B cell (primary cell): Measurements from ENCODE around the gene ALOX5AP. TPM values are rescaled to one million over a fixed set of nuclear protein-coding genes. Genes with fewer than 3 reads are reported as not detected.

Experiments used
- ATAC-seq: fragments of 200-7000 bp; cut with Tn5 transposase; one replicate; pipeline ENCODE4 v1.10.0; 2021; ENCODE audit warnings: low read depth, mild to moderate bottlenecking, moderate number of reproducible peaks, moderate library complexity
- CTCF ChIA-PET: fragments of 350-600 bp; sonication (Branson Sonifier 250); formaldehyde crosslinking; loops from one replicate; lab custom pipeline; 2021; ENCODE audit warnings: antibody characterized with exemption, inconsistent platforms; lab: Charles Lee
- POLR2A ChIA-PET: fragments of 350-600 bp; sonication (Branson Sonifier 250); formaldehyde crosslinking; loops from one replicate; lab custom pipeline; 2021; ENCODE audit warnings: antibody characterized with exemption; lab: Charles Lee
- DNase-seq: peaks from one replicate; pipeline ENCODE4 v3.0.0; 2013
- H2AFZ ChIP-seq: 2 replicates; pipeline ENCODE4 v1.6.1; 2012; ENCODE audit warnings: mild to moderate bottlenecking, low read depth, low read length; ENCODE audit not compliant: insufficient read depth, poor library complexity, severe bottlenecking
- H3K27ac ChIP-seq, 2 donors: 1 replicate in 1 of 2; 2 replicates in 1 of 2; pipeline ENCODE4 v1.5.1; 2012 to 2013; ENCODE audit warnings: low read length in 2 of 2, mild to moderate bottlenecking in 2 of 2, moderate library complexity in 1 of 2
- H3K27me3 ChIP-seq, 4 experiments: fragments of 200-600 bp in 1 of 4; sonication (generic) in 1 of 4; replicated peaks in 1 of 4; 1 replicate in 2 of 4; 2 replicates in 2 of 4; pipeline versions ENCODE4 v1.6.1 to v1.7.0; 2013 to 2016; ENCODE audit warnings: low read length in 3 of 4, mild to moderate bottlenecking in 2 of 4, mixed read lengths in 1 of 4, moderate library complexity in 1 of 4; ENCODE audit not compliant: insufficient read depth in 4 of 4, control insufficient read depth in 3 of 4; ENCODE audit errors: control extremely low read depth in 1 of 4
- H3K36me3 ChIP-seq, 2 experiments: replicated peaks in 1 of 2; 1 replicate in 1 of 2; 2 replicates in 1 of 2; pipeline versions ENCODE4 v1.6.1 to v1.7.1; 2013; ENCODE audit warnings: low read length in 1 of 2; ENCODE audit not compliant: insufficient read depth in 2 of 2, control insufficient read depth in 1 of 2; ENCODE audit errors: control extremely low read depth in 1 of 2, extremely low read depth in 1 of 2
- H3K4me1 ChIP-seq, 2 donors: fragments of 200-600 bp in 1 of 2; sonication (generic) in 1 of 2; 1 replicate in 1 of 2; 2 replicates in 1 of 2; pipeline versions ENCODE4 v1.5.1 to v1.6.1; 2013 to 2017; ENCODE audit warnings: low read length in 2 of 2; ENCODE audit not compliant: control insufficient read depth in 2 of 2, insufficient read depth in 2 of 2
- H3K4me2 ChIP-seq: replicated peaks from 2 replicates; pipeline ENCODE3; 2012; ENCODE audit warnings: mild to moderate bottlenecking, low read depth, low read length; ENCODE audit not compliant: poor library complexity, severe bottlenecking
- H3K4me3 ChIP-seq, 5 experiments: fragments of 200-600 bp in 1 of 5; sonication (generic) in 1 of 5; 1 replicate in 3 of 5; 2 replicates in 2 of 5; pipeline versions ENCODE4 v1.5.1 to v1.7.0; 2011 to 2016; ENCODE audit warnings: low read length in 4 of 5, mild to moderate bottlenecking in 4 of 5, low read depth in 2 of 5, control low read depth in 1 of 5, moderate library complexity in 1 of 5; ENCODE audit not compliant: insufficient read depth in 1 of 5; ENCODE audit errors: control extremely low read depth in 1 of 5, extremely low read depth in 1 of 5
- H3K79me2 ChIP-seq: fragments of 200-600 bp; sonication (generic); one replicate; pipeline ENCODE4 v1.6.0; 2016; ENCODE audit warnings: low read length; ENCODE audit not compliant: control insufficient read depth, insufficient read depth
- H3K9ac ChIP-seq: fragments of 200-600 bp; sonication (generic); 2 replicates; pipeline ENCODE4 v1.6.1; 2017; ENCODE audit warnings: mild to moderate bottlenecking, low read length, moderate library complexity
- H3K9me3 ChIP-seq, 3 donors: one replicate each; pipeline versions ENCODE4 v1.6.1 to v1.7.1; 2013; ENCODE audit warnings: low read length in 2 of 3; ENCODE audit not compliant: control insufficient read depth in 2 of 3, insufficient read depth in 1 of 3; ENCODE audit errors: control extremely low read depth in 1 of 3
- H4K20me1 ChIP-seq: 2 replicates; pipeline ENCODE4 v1.6.0; 2012; ENCODE audit warnings: mild to moderate bottlenecking, low read length; ENCODE audit not compliant: insufficient read depth, control insufficient read depth, poor library complexity, severe bottlenecking
- H3K27ac Mint-ChIP-seq: one replicate; pipeline ENCODE4 v1.8.0; 2021; ENCODE audit warnings: mixed read lengths
- H3K27me3 Mint-ChIP-seq: one replicate; pipeline ENCODE4 v1.8.0; 2021; ENCODE audit warnings: mixed read lengths
- H3K4me1 Mint-ChIP-seq: one replicate; pipeline ENCODE4 v1.8.0; 2021; ENCODE audit warnings: mixed read lengths
- H3K4me3 Mint-ChIP-seq: one replicate; pipeline ENCODE4 v1.8.0; 2021; ENCODE audit warnings: mixed read lengths
- H3K9me3 Mint-ChIP-seq: one replicate; pipeline ENCODE4 v1.8.0; 2022; ENCODE audit warnings: mixed read lengths; ENCODE audit not compliant: insufficient read depth
- EZH2 ChIP-seq: IDR thresholded peaks from 2 replicates; pipeline ENCODE4 v1.6.1; 2012; ENCODE audit warnings: borderline replicate concordance, low read depth, mild to moderate bottlenecking, moderate library complexity, low read length; ENCODE audit not compliant: insufficient read depth, poor library complexity, severe bottlenecking
- WGBS: methylation state at CpG from one replicate; pipeline ENCODE4 v1.1.5; 2013; ENCODE audit warnings: missing lambda C conversion rate; ENCODE audit not compliant: insufficient coverage; 5-methylcytosine and 5-hydroxymethylcytosine counted together
- intact Hi-C: fragments of 100-400 bp; cut with micrococcal nuclease; formaldehyde crosslinking; loops from one replicate; pipeline ENCODE4 v1.10.0; 2022
- polyA plus RNA-seq: library from polyadenylated mRNA; depleted of rRNA; stranded (reverse); fragments of >200 nt; gene quantifications from 2 replicates; pipeline ENCODE4 v1.2.3, GENCODE V29; 2012
- total RNA-seq, 2 donors: library from RNA; stranded (reverse); fragments of 120-200 nt in 1 of 2; gene quantifications; 1 replicate in 1 of 2; 2 replicates in 1 of 2; pipeline versions ENCODE4 v1.2.3 to v1.2.4, GENCODE V29; 2013 to 2022
- TF ChIP-seq, protein P1 (sequence below): fragments of 200-600 bp; IDR thresholded peaks from one replicate; pipeline ENCODE4 v1.8.0; 2022; ENCODE audit warnings: antibody characterized with exemption, mild to moderate bottlenecking

The ALOX5AP gene
- total and polyA plus RNA-seq, 2 donors (not counting 1 experiment from before 2014, with no cell fraction given), result 81.4 to 87.5 TPM

DNA sequence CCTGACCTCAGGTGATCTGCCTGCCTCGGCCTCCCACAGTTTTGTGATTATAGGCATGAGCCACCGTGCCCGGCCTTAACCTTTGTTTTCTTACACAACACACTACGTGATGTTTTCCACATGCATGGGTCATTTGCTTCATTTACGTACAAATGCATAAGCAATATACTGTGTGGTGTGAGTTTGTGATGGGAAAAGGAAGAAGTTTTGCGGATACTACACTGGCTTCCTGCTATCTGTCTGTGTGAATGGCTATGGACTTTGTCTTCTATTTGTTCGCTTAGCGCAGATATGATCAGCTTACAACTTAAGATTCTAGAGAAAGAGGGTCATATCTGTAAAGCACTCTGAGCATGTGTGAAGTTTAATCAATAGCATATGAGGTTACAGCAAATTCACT, 5.5 kb upstream of the ALOX5AP start:
- no peaks in the 10 kb centered on the region for H3K9me3 ChIP-seq

DNA sequence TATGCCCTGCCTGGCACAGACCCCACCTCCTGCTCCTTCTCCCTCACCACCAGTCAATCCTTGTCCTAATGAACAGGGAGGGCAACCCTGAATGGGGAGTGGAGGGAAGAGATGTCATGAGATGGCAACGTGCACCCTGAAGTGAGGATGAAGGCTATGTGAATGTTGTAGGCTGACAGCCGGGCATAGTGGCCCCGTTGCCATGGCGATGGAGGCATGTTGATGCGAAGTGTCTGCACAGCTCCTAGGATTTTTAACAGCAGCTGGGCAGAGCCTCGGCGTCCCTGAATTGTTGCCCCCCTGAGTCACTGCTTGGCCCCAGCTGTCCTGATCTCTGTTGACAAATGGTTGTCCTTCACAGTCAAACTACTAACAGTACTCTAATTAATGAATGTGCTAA, 4.8 kb upstream of the ALOX5AP start:
- H2AFZ ChIP-seq, result no peak overlapping the region
- H4K20me1 ChIP-seq, result no peaks in the 10 kb centered on the region
- no peak overlapping the region for H3K4me3 ChIP-seq
- Mint-ChIP-seq H3K9me3 (no peaks in the 10 kb centered on the region), H3K4me3 (no peak overlapping the region), H3K27me3 (no peaks in the 10 kb centered on the region), H3K27ac (no peak overlapping the region), H3K4me1 (peaks cover 17% of the 10 kb centered on the region)
- peaks cover 16 to 17% of the 10 kb centered on the region in 2 donors for H3K4me1 ChIP-seq
- intact Hi-C loops, result loop anchor here (10.0 kb wide), 2 partner anchors 1136 to 1236 kb away; partner anchors contain the start of gene SLC7A1
- no peak overlapping the region for H3K4me2 ChIP-seq
- ChIA-PET CTCF (no interaction called here), POLR2A (interaction anchor here (0.5 kb wide), 1 partner anchor 54 kb away, joined by 5 read pairs; no protein-coding TSS in a partner anchor)
- no peak overlapping the region for H3K27ac ChIP-seq
- no peaks in the 10 kb centered on the region for H3K27me3 ChIP-seq
- DNase-seq (no peak), ATAC-seq (no peak)
- WGBS, result 100% methylated on average over 5 of the region's 7 CpGs
- no peaks in the 10 kb centered on the region for H3K36me3 ChIP-seq
- no peaks in the 10 kb centered on the region for H3K9me3 ChIP-seq
- TF ChIP-seq EZH2, result no peak
- TF ChIP-seq, protein P1, sequence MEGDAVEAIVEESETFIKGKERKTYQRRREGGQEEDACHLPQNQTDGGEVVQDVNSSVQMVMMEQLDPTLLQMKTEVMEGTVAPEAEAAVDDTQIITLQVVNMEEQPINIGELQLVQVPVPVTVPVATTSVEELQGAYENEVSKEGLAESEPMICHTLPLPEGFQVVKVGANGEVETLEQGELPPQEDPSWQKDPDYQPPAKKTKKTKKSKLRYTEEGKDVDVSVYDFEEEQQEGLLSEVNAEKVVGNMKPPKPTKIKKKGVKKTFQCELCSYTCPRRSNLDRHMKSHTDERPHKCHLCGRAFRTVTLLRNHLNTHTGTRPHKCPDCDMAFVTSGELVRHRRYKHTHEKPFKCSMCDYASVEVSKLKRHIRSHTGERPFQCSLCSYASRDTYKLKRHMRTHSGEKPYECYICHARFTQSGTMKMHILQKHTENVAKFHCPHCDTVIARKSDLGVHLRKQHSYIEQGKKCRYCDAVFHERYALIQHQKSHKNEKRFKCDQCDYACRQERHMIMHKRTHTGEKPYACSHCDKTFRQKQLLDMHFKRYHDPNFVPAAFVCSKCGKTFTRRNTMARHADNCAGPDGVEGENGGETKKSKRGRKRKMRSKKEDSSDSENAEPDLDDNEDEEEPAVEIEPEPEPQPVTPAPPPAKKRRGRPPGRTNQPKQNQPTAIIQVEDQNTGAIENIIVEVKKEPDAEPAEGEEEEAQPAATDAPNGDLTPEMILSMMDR, result no peak
- peaks cover 24% of the 10 kb centered on the region for H3K79me2 ChIP-seq
- H3K9ac ChIP-seq, result no peak overlapping the region

More for the DNA sequence above, 5.5 kb upstream of the ALOX5AP start:
- peaks cover 11 to 14% of the 10 kb centered on the region in 2 donors for H3K4me1 ChIP-seq
- no peaks in the 10 kb centered on the region for H4K20me1 ChIP-seq
- Mint-ChIP-seq H3K9me3 (peaks cover 2% of the 10 kb centered on the region), H3K27me3 (no peaks in the 10 kb centered on the region), H3K4me1 (peaks cover 10% of the 10 kb centered on the region), H3K4me3 (no peak overlapping the region), H3K27ac (no peak overlapping the region)
- peaks cover 17% of the 10 kb centered on the region for H3K79me2 ChIP-seq
- CTCF ChIA-PET, result no interaction called here
- H3K9ac ChIP-seq, result no peak overlapping the region
- POLR2A ChIA-PET, result no interaction called here
- 100% methylated on average over 5 of the region's 8 CpGs for WGBS
- no peak overlapping the region for H3K27ac ChIP-seq
- H2AFZ ChIP-seq, result no peak overlapping the region
- H3K36me3 ChIP-seq, result no peaks in the 10 kb centered on the region
- no peak overlapping the region for H3K4me2 ChIP-seq
- TF ChIP-seq, protein P1, result no peak
- no peak for TF ChIP-seq EZH2
- H3K4me3 ChIP-seq, result no peak overlapping the region
- intact Hi-C loops, result loop anchor here (10.0 kb wide), 2 partner anchors 1135 to 1235 kb away; partner anchors contain the start of gene SLC7A1
- no peak for DNase-seq
- no peaks in the 10 kb centered on the region for H3K27me3 ChIP-seq
- ATAC-seq, result no peak
